Common myeloid progenitor, CD34-positive (primary cell): ENCODE measurements around the gene UST.
"Not testable (repeated sequence)": the region's sequence is repeated elsewhere in the genome, so short reads cannot be mapped to it uniquely, and the experiment has no call there.

Experiments
- CTCF ChIA-PET: fragments of 350-600 bp; sonication (Branson Sonifier 250); formaldehyde crosslinking; loops from one replicate; lab custom pipeline; 2021; ENCODE audit warnings: antibody characterized with exemption; lab: Charles Lee
- POLR2A ChIA-PET: fragments of 350-600 bp; sonication (Branson Sonifier 250); formaldehyde crosslinking; loops from one replicate; lab custom pipeline; 2021; ENCODE audit warnings: antibody characterized with exemption; lab: Charles Lee
- DNase-seq, 3 donors: peaks; one replicate each; pipeline versions ENCODE4 v3.0.0 to v3.0.0-alpha.2; 2013
- H3K27ac ChIP-seq, 2 experiments: 1 replicate in 1 of 2; 2 replicates in 1 of 2; pipeline ENCODE4 v1.7.0; 2013; ENCODE audit warnings: inconsistent platforms in 2 of 2, low read length in 2 of 2, mild to moderate bottlenecking in 2 of 2, low read depth in 1 of 2, moderate library complexity in 1 of 2; ENCODE audit not compliant: severe bottlenecking in 2 of 2, insufficient read depth in 1 of 2, poor library complexity in 1 of 2
- H3K27me3 ChIP-seq, 5 experiments: replicated peaks in 2 of 5; 1 replicate in 3 of 5; 2 replicates in 2 of 5; pipeline versions ENCODE4 v1.6.1 to v1.7.0; 2013; ENCODE audit warnings: low read length in 4 of 5, mild to moderate bottlenecking in 2 of 5, moderate library complexity in 2 of 5, inconsistent platforms in 1 of 5; ENCODE audit not compliant: insufficient read depth in 5 of 5, control insufficient read depth in 4 of 5
- H3K36me3 ChIP-seq, 4 experiments: 1 replicate in 2 of 4; 2 replicates in 2 of 4; pipeline versions ENCODE4 v1.6.1 to v1.7.0; 2013; ENCODE audit warnings: low read length in 3 of 4, control low read depth in 1 of 4, mild to moderate bottlenecking in 1 of 4; ENCODE audit not compliant: control insufficient read depth in 4 of 4, insufficient read depth in 4 of 4
- H3K4me1 ChIP-seq, 4 experiments: 1 replicate in 3 of 4; 2 replicates in 1 of 4; pipeline versions ENCODE4 v1.6.1 to v1.7.1; 2013; ENCODE audit warnings: low read length in 3 of 4, mild to moderate bottlenecking in 3 of 4, control low read depth in 1 of 4, inconsistent platforms in 1 of 4, moderate library complexity in 1 of 4; ENCODE audit not compliant: control insufficient read depth in 4 of 4, insufficient read depth in 4 of 4; ENCODE audit errors: control extremely low read depth in 1 of 4
- H3K4me3 ChIP-seq, 7 experiments: 1 replicate in 4 of 7; 2 replicates in 3 of 7; pipeline versions ENCODE4 v1.5.1 to v1.7.0; 2013; ENCODE audit warnings: mild to moderate bottlenecking in 7 of 7, low read length in 6 of 7, moderate library complexity in 6 of 7, inconsistent platforms in 2 of 7, low read depth in 2 of 7, control low read depth in 1 of 7; ENCODE audit not compliant: insufficient read depth in 4 of 7, control insufficient read depth in 1 of 7; ENCODE audit errors: extremely low read depth in 1 of 7
- H3K9me3 ChIP-seq, 5 experiments: 1 replicate in 4 of 5; 2 replicates in 1 of 5; pipeline versions ENCODE4 v1.6.1 to v1.7.1; 2013; ENCODE audit warnings: low read length in 4 of 5, mild to moderate bottlenecking in 2 of 5, inconsistent platforms in 1 of 5, low read depth in 1 of 5, moderate library complexity in 1 of 5; ENCODE audit not compliant: control insufficient read depth in 4 of 5, insufficient read depth in 2 of 5; ENCODE audit errors: control extremely low read depth in 1 of 5
- WGBS: methylation state at CpG from one replicate; pipeline ENCODE4 v1.1.5; 2013; ENCODE audit not compliant: insufficient coverage; 5-methylcytosine and 5-hydroxymethylcytosine counted together

Gene UST

GRCh38 chr6:148956163-148956562 is 209.3 kb downstream of the UST start:
- POLR2A ChIA-PET, DNase-seq, H3K36me3 ChIP-seq, H3K9me3 ChIP-seq, H3K4me3 ChIP-seq, H3K27me3 ChIP-seq, H3K4me1 ChIP-seq, H3K27ac ChIP-seq: not testable (repeated sequence)
- 97% methylated on average over 5 of the region's 7 CpGs for WGBS
- CTCF ChIA-PET = interaction anchor here (3.8 kb wide), 1 partner anchor 379 kb away, joined by 19 read pairs; no protein-coding TSS in a partner anchor

GRCh38 chr6:148957752-148958151 is 210.9 kb downstream of the UST start:
- Histone ChIP-seq H3K4me1 (no peaks in the 10 kb centered on the region), H3K36me3 (peaks cover 0 to 2% (median 0%) of the 10 kb centered on the region in 4 experiments), H3K4me3 (no peak overlapping the region), H3K9me3 (peaks cover 0 to 6% (median 2%) of the 10 kb centered on the region in 5 experiments), H3K27me3 (no peaks in the 10 kb centered on the region), H3K27ac (no peak overlapping the region)
- WGBS = 100% methylated on average over 5 of the region's 5 CpGs
- no peak for DNase-seq
- ChIA-PET POLR2A (interaction anchor here (0.6 kb wide), 1 partner anchor 213 kb away, joined by 3 read pairs; no protein-coding TSS in a partner anchor), CTCF (interaction anchor here (0.6 to 3.1 kb wide), 6 partner anchors 12 to 398 kb away, joined by 3 to 8 read pairs (median 4); no protein-coding TSS in a partner anchor)

GRCh38 chr6:148959008-148959407 is 212.2 kb downstream of the UST start:
- DNase-seq = peak; percentile 13 to 41 (median 31)
- H3K4me3 ChIP-seq = no peak overlapping the region
- CTCF ChIA-PET = interaction anchor here (3.1 kb wide), 1 partner anchor 10 kb away, joined by 8 read pairs; no protein-coding TSS in a partner anchor
- H3K27ac ChIP-seq = no peak overlapping the region
- WGBS = 96% methylated on average over 2 of the region's 3 CpGs
- no peaks in the 10 kb centered on the region for H3K27me3 ChIP-seq
- H3K4me1 ChIP-seq = no peaks in the 10 kb centered on the region
- peaks cover 0 to 2% (median 0%) of the 10 kb centered on the region in 4 experiments for H3K36me3 ChIP-seq
- POLR2A ChIA-PET = no interaction called here
- H3K9me3 ChIP-seq = peaks cover 0 to 6% (median 2%) of the 10 kb centered on the region in 5 experiments

DNA sequence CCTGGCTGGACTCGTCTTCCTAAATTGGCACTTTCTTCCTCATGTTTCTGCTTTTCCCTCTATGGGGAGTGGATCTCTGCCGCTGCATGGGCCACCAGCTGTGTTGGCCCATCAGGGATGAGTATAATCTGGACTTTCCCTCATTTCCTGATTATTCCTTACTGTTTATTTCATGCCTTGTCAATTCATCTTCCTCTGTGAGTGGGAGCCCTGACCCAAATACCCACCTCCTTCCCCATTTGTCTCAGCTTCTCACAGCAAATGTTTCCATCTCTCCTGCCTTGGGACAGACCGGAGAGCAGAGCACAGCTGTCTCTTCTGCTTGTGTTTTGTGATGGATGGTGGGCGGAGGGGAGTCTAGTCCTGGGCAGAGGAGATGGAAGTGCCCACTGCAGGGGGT is 212.7 kb downstream of the UST start:
- 100% methylated on average over 1 of the region's 4 CpGs for WGBS
- ChIA-PET CTCF (interaction anchor here (3.1 kb wide), 1 partner anchor 10 kb away, joined by 8 read pairs; no protein-coding TSS in a partner anchor), POLR2A (no interaction called here)
- Histone ChIP-seq H3K9me3 (peaks cover 0 to 6% (median 2%) of the 10 kb centered on the region in 5 experiments), H3K27ac (no peak overlapping the region), H3K27me3 (no peaks in the 10 kb centered on the region), H3K4me3 (no peak overlapping the region), H3K4me1 (no peaks in the 10 kb centered on the region), H3K36me3 (peaks cover 0 to 2% (median 0%) of the 10 kb centered on the region in 4 experiments)
- no peak for DNase-seq

DNA sequence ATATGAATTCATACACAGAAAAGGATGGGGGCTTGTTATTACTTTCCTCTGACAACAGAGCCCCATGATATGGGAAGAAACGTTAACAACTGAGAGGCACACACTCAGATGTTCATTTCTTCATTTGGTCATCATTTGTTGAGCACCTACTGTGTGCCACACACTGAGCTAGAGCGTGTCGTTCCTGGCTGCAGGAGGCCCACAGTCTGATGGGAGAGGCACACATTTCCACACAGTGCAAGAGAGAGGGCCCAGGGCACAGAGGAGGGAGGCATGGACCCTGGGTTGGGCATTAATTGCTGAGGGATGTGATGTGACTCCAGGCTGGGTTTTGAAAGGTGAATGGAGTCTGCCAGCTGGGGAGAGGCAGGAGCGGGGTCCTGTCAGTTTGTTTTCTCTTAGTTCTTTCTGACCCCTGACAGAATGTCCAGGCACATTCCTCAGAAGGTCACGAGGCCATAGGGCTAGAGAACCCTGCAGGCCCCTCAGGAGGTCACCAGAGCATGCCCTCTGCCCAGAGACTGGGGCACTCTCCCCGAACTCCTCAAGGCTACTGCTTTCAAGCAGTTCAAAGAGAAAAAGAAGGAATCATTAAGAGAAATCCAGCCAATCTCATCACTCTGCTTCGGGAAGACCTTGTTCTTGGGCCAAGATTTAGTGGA is 216.2 kb downstream of the UST start:
- DNase-seq = no peak
- H3K36me3 ChIP-seq = no peaks in the 10 kb centered on the region
- ChIA-PET POLR2A (no interaction called here), CTCF (no interaction called here)
- no peaks in the 10 kb centered on the region for H3K27me3 ChIP-seq
- H3K4me1 ChIP-seq = no peaks in the 10 kb centered on the region
- no peaks in the 10 kb centered on the region for H3K9me3 ChIP-seq
- 93% methylated on average over 5 of the region's 7 CpGs for WGBS
- no peak overlapping the region for H3K27ac ChIP-seq
- no peak overlapping the region for H3K4me3 ChIP-seq

DNA sequence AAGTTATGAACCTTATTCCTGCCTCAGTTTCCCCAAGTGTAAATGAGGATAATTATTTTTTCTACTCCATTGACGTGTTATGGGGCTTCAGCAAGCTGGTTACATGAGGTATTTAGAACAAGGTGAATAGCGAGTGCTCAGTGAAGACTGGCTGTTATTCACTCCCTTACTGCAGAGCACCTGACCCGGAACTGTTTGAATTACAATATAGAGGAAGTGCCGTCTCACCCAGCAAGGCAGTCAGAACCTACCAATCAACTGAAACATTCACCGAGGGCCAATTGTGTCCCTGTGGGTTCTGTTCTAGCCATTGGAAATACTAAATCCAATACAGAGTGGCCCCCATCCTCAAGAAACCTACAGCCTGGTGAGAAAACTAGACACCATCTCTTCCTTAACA is 216.9 kb downstream of the UST start:
- CTCF ChIA-PET = no interaction called here
- WGBS = 96% methylated on average over 3 of the region's 5 CpGs
- DNase-seq = no peak
- Histone ChIP-seq H3K4me3 (no peak overlapping the region), H3K27me3 (no peaks in the 10 kb centered on the region), H3K27ac (no peak overlapping the region), H3K9me3 (no peaks in the 10 kb centered on the region), H3K36me3 (no peaks in the 10 kb centered on the region), H3K4me1 (no peaks in the 10 kb centered on the region)
- POLR2A ChIA-PET = no interaction called here

GRCh38 chr6:148964467-148964866 is 217.6 kb downstream of the UST start:
- POLR2A ChIA-PET = no interaction called here
- DNase-seq = no peak
- WGBS = 99% methylated on average over 10 of the region's 13 CpGs
- CTCF ChIA-PET = no interaction called here
- Histone ChIP-seq H3K27ac (no peak overlapping the region), H3K36me3 (no peaks in the 10 kb centered on the region), H3K4me3 (no peak overlapping the region), H3K4me1 (no peaks in the 10 kb centered on the region), H3K9me3 (no peaks in the 10 kb centered on the region), H3K27me3 (no peaks in the 10 kb centered on the region)
